DMS53 treated with DMSO at 0.1 percent for 48 hours (cell line): Measurements from ENCODE around the gene SMC5.
"Not testable (repeated sequence)": the region's sequence is repeated elsewhere in the genome, so short reads cannot be mapped to it uniquely, and the experiment has no call there.

Experiments used
- DNase-seq: peaks from one replicate; lab custom pipeline; 2025; ENCODE audit not compliant: unreplicated experiment; lab: John Stamatoyannopoulos, UW

SMC5 gene

DNA sequence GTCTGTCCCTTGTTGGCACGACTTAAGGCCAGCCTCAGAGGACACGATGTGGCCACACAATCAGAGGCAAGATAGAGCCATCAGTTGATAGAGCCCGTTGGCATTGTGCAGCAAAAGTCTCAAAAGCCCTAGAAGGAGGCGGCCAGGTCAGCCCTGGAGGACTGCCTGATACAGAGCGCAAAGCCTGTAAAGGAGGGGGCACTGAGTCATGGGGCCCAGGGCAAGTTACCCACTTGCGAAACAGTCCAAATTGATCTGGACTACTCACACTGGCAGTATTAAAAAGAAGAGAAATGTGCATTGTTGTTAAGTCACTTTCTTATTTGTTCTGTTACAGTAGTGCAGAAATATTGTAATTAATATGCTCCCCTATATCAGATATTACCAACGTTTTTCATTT is 104.2 kb downstream of the SMC5 start:
- DNase-seq = no peak

DNA sequence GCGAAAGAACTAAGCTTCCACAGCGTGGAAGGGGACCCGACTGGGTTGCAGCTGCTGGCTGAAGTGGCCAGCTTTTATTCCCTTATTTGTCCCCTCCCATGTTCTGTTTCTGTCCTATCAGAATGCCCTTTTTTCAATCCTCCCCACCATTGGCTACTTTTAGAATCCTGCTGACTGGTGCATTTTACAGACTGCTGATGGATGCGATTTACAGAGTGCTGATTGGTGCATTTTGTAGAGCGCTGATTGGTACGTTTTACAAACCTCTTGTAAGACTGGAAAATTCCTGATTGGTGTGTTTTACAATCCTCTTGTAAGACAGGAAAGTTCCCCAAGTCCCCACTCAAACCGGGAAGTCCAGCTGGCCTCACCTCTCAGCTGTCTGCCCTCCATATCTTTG is 105.0 kb downstream of the SMC5 start:
- no peak for DNase-seq

GRCh38 chr9:70367305-70367930 is 108.6 kb downstream of the SMC5 start:
- no peak for DNase-seq

DNA sequence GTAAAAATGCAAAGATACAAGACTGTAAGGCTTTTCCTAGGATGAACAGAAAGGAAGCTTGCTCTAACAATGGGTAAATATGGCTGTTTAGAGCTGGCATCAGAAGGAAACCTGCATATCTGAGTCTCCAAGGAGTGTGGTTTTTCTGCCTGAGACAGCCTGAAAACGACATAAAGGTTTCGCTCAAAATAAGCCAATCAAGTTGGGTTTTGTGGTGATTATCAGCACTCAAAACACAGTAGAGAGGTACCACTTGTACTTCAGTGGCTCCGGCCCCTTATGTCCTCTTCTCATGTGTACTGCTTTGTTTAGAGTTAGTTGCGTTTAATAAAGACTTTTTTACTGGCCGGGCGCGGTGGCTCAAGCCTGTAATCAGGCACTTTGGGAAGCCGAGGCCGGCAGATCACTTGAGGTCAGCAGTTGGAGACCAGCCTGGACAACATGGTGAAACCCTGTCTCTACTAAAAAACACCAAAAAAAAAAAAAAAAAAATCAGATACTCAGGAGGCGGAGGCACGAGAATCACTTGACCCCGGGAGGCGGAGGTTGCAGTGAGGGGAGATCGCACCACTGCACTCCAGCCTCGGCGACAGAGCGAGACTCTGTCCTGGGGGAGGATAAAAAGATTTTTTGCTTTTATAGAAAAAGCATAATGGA is 116.3 kb downstream of the SMC5 start:
- no peak for DNase-seq

GRCh38 chr9:70382046-70382708 is 123.4 kb downstream of the SMC5 start:
- DNase-seq = no peak

GRCh38 chr9:70382709-70383605 is 124.2 kb downstream of the SMC5 start:
- DNase-seq = no peak

- DNase-seq = no peak
Observed at GRCh38 chr9:70385426-70385825, 126.6 kb downstream of the SMC5 start.

GRCh38 chr9:70387663-70388062 is 128.9 kb downstream of the SMC5 start:
- DNase-seq = no peak

DNA sequence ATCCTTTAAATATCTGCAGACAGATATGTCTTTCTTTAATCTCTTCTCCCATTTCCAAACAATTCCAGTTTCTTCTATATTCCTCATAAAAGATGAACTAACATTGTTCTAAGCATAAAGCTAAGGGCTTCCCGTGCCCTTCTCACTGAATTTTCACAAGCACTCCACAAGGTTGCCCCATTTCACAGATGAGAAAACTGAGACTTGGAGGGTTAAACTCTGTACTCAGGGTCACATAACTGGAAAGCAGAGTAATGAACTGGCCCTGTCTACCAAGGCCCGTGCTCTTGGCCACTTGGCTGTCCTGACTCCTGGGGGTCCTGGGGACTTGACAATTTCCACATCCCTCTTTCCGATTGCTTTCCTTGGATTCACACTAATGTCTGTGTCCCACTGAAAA is 130.4 kb downstream of the SMC5 start:
- DNase-seq = no peak

GRCh38 chr9:70389621-70390266 is 131.0 kb downstream of the SMC5 start:
- DNase-seq = no peak

DNA sequence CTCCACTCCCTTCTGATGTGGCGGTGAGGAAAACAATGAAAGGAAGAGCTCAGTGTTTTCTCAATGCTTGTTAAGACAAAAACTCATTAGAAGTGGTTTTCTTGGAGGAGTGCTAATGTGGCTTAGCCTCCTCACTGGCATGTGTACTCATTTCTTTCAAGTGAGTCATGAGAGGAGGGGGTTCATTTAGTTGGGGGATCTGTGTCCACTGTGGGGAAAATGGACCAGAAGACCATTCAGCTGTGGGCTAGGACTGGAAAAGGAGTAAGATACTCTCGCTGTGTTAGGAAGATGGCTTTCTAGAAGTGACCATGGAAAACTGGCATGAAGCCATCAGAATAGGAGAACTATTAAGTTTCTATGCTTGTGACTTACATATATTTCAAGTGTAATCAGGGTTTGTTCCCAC is 132.2 kb downstream of the SMC5 start:
- no peak for DNase-seq

- DNase-seq = no peak
Observed at GRCh38 chr9:70392189-70392588, 133.4 kb downstream of the SMC5 start.

GRCh38 chr9:70392850-70393249 is 134.1 kb downstream of the SMC5 start:
- DNase-seq = no peak

- DNase-seq = no peak
Observed at GRCh38 chr9:70395652-70396051, 136.9 kb downstream of the SMC5 start.

DNA sequence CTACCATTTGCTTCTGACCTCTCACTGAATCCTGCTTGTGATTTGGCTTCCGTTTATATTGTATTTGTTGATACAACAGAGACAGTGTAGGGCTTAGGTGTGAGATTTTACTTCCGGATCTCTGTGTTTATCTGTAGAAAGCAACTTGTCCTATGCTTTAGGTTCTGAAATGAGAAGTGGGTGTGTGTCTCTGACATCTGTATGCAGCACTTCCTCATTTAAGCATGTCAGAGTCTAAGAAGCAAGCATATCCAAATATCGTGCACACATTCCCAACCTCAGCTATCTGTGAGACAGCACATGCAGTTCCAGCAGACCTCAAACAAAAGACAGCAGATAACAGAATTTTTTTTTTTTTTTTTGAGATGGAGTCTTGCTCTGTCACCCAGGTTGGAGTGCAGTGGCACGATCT is 139.4 kb downstream of the SMC5 start:
- DNase-seq = no peak

- DNase-seq = no peak
Observed at GRCh38 chr9:70399141-70399540, 140.4 kb downstream of the SMC5 start.

- no peak for DNase-seq
Observed at GRCh38 chr9:70400107-70400892, 141.5 kb downstream of the SMC5 start.

DNA sequence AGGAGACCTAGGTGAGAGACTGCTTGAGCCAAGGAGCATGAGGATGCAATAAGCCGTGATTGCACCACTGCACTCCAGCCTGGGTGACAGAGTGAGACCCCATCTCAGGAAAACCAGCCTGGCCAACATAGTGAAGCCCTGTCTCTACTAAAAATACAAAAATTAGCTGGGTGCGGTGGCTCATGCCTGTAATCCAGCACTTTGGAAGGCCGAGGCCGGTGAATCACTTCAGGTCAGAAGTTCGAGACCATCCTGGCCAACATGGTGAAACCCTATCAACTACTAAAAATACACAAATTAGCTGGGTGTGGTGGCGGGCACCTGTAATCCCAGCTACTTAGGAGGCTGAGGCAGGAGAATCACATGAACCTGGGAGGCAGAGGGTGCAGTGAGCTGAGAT is 142.5 kb downstream of the SMC5 start:
- DNase-seq = not testable (repeated sequence)

GRCh38 chr9:70402213-70402612 is 143.4 kb downstream of the SMC5 start:
- DNase-seq = no peak

DNA sequence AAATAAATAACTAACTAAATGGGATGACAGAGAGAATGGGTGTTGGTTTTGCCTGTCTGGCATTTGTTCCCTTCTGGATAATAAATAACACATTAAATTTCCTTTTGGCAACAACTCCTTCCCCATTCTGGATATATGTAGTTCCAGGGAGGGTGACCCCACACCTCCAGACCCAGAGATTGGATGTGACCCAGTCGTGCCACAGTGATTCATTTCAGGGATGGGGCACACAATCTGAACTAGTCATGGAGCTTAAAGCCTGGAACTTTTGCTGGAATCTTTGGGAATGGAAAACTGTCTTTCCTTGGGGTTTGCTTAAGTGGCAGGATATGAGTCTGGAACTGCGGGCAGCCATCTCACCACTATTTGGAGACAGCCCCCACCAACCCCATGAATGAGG is 144.4 kb downstream of the SMC5 start:
- no peak for DNase-seq
